Measurements from ENCODE around the gene BIRC5.

BIRC5 gene

GRCh38 chr17:78268951-78269905 lies 55.2 kb downstream of the BIRC5 start:
- DNase-seq (ENCODE audit: extremely low read depth, low read depth): peak; percentile 24
- no peak for TF ChIP-seq CTCF (IDR thresholded peaks at IDR 0.05; ENCODE audit: low read depth, low read length)

- DNase-seq (ENCODE audit: extremely low read depth, low read depth): no peak
- TF ChIP-seq CTCF (IDR thresholded peaks at IDR 0.05; ENCODE audit: low read depth, low read length): no peak
These were observed 55.9 kb downstream of the BIRC5 start for GRCh38 chr17:78269955-78270381.

- no peak for TF ChIP-seq CTCF (IDR thresholded peaks at IDR 0.05; ENCODE audit: low read depth, low read length)
- DNase-seq (ENCODE audit: extremely low read depth, low read depth): no peak
These were observed 57.5 kb downstream of the BIRC5 start for GRCh38 chr17:78271419-78272170.

GRCh38 chr17:78272181-78272913 lies 58.3 kb downstream of the BIRC5 start:
- TF ChIP-seq CTCF (IDR thresholded peaks at IDR 0.05; ENCODE audit: low read depth, low read length): no peak
- DNase-seq (ENCODE audit: extremely low read depth, low read depth): no peak

GRCh38 chr17:78272914-78273258 lies 58.8 kb downstream of the BIRC5 start:
- DNase-seq (ENCODE audit: extremely low read depth, low read depth): no peak
- TF ChIP-seq CTCF (IDR thresholded peaks at IDR 0.05; ENCODE audit: low read depth, low read length): no peak

- no peak for TF ChIP-seq CTCF (IDR thresholded peaks at IDR 0.05; ENCODE audit: low read depth, low read length)
- no peak for DNase-seq (ENCODE audit: extremely low read depth, low read depth)
These were observed 59.8 kb downstream of the BIRC5 start for GRCh38 chr17:78273813-78274212.

Measured in AG09319 (cell line).